RWPE2 (cell line): Measurements from ENCODE around the gene THSD7B.

ENCODE experiments used
- ATAC-seq: fragments of 200-7000 bp; cut with Tn5 transposase; 3 replicates; pipeline ENCODE4 v1.9.1; 2021; ENCODE audit warnings: low read depth
- DNase-seq: peaks from one replicate; pipeline ENCODE4 v3.0.0-alpha.2; 2020; ENCODE audit warnings: low spot score
- H3K27ac ChIP-seq: fragments of 450-650 bp; 2 replicates; pipeline ENCODE4 v1.5.1; 2017; ENCODE audit warnings: mild to moderate bottlenecking; ENCODE audit not compliant: poor library complexity, severe bottlenecking
- H3K27me3 ChIP-seq: fragments of 250-450 bp; sonication (Bioruptor Pico); 2 replicates; pipeline ENCODE4 v1.5.1; 2021; ENCODE audit warnings: mild to moderate bottlenecking, moderate library complexity; ENCODE audit not compliant: insufficient read depth, poor library complexity, severe bottlenecking
- H3K36me3 ChIP-seq: fragments of 250-450 bp; sonication (Bioruptor Pico); 2 replicates; pipeline ENCODE4 v1.5.1; 2020; ENCODE audit warnings: low read depth, mild to moderate bottlenecking, moderate library complexity
- H3K4me1 ChIP-seq: fragments of 250-450 bp; sonication (Bioruptor Pico); 2 replicates; pipeline ENCODE4 v1.5.1; 2021; ENCODE audit warnings: mild to moderate bottlenecking, moderate library complexity; ENCODE audit not compliant: insufficient read depth, poor library complexity, severe bottlenecking
- H3K4me3 ChIP-seq: fragments of 250-450 bp; sonication (Bioruptor Pico); 2 replicates; pipeline ENCODE4 v1.5.1; 2021; ENCODE audit warnings: mild to moderate bottlenecking, moderate library complexity; ENCODE audit not compliant: severe bottlenecking
- H3K9me3 ChIP-seq: fragments of 250-450 bp; sonication (Bioruptor Pico); 2 replicates; pipeline ENCODE4 v1.5.1; 2021; ENCODE audit warnings: mild to moderate bottlenecking, moderate library complexity; ENCODE audit not compliant: severe bottlenecking
- TF ChIP-seq, protein P1 (sequence below): fragments of 450-650 bp; IDR thresholded peaks from one replicate; pipeline ENCODE4 v1.5.1; 2017; ENCODE audit warnings: mild to moderate bottlenecking, moderate library complexity; ENCODE audit not compliant: poor library complexity, severe bottlenecking

THSD7B gene

GRCh38 chr2:137002896-137003295 is 237.6 kb downstream of the THSD7B start:
- Histone ChIP-seq H3K27me3 (no peaks in the 10 kb centered on the region), H3K36me3 (no peaks in the 10 kb centered on the region), H3K4me1 (no peaks in the 10 kb centered on the region), H3K27ac (no peak overlapping the region), H3K4me3 (no peak overlapping the region), H3K9me3 (no peaks in the 10 kb centered on the region)
- ATAC-seq: no peak
- no peak for DNase-seq
- TF ChIP-seq, protein P1, sequence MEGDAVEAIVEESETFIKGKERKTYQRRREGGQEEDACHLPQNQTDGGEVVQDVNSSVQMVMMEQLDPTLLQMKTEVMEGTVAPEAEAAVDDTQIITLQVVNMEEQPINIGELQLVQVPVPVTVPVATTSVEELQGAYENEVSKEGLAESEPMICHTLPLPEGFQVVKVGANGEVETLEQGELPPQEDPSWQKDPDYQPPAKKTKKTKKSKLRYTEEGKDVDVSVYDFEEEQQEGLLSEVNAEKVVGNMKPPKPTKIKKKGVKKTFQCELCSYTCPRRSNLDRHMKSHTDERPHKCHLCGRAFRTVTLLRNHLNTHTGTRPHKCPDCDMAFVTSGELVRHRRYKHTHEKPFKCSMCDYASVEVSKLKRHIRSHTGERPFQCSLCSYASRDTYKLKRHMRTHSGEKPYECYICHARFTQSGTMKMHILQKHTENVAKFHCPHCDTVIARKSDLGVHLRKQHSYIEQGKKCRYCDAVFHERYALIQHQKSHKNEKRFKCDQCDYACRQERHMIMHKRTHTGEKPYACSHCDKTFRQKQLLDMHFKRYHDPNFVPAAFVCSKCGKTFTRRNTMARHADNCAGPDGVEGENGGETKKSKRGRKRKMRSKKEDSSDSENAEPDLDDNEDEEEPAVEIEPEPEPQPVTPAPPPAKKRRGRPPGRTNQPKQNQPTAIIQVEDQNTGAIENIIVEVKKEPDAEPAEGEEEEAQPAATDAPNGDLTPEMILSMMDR: no peak

GRCh38 chr2:137005210-137005609 is 239.9 kb downstream of the THSD7B start:
- H3K9me3 ChIP-seq: no peaks in the 10 kb centered on the region
- DNase-seq: no peak
- TF ChIP-seq, protein P1: no peak

DNA sequence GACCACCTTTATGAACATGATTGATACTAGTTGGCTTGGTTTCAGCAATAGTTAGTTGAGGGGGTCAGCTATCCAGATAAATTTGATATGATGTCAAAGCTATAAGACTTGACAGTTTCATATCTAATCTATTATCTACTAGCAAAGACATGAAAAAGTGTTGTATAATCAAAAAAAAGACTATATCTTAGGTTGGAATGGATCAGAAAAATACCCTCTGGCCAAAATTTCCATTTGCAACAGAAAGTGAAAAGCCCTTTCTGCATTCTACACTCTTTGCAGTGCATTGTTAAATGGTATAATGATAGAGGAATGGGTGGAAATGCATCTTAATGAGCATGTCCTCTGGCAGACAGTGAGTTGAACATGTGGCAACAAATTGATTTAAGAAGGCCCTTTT is 242.6 kb downstream of the THSD7B start:
- Histone ChIP-seq H3K27ac (no peak overlapping the region), H3K4me1 (no peaks in the 10 kb centered on the region), H3K9me3 (no peaks in the 10 kb centered on the region), H3K36me3 (no peaks in the 10 kb centered on the region), H3K27me3 (no peaks in the 10 kb centered on the region), H3K4me3 (no peak overlapping the region)
- DNase-seq: no peak
- ATAC-seq: no peak
- TF ChIP-seq, protein P1: no peak

More at GRCh38 chr2:137005210-137005609, 239.9 kb downstream of the THSD7B start:
- Histone ChIP-seq H3K27me3 (no peaks in the 10 kb centered on the region), H3K4me3 (no peak overlapping the region), H3K36me3 (no peaks in the 10 kb centered on the region), H3K4me1 (no peaks in the 10 kb centered on the region), H3K27ac (no peak overlapping the region)
- ATAC-seq: no peak

DNA sequence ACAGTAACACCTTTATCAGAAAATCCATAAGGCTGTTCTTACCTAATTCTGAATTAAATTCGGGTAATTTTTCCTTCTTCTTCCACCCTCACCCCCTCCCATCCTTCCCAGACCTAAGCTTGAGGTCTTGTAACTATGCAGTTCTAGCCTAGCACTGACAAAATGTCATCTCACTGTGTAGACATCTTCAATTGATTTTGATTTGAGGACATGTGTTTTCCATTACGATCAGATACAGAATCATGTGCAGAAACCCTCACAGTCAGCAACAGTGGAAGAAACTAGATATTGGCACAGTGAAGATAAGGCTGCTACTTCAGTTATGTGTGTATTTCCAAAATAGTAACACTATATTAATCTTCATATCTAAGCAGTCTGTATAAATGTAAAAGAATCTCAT is 244.6 kb downstream of the THSD7B start:
- H3K27me3 ChIP-seq: no peaks in the 10 kb centered on the region
- H3K4me1 ChIP-seq: no peaks in the 10 kb centered on the region
- TF ChIP-seq, protein P1: no peak
- ATAC-seq (no peak), DNase-seq (no peak)
- no peaks in the 10 kb centered on the region for H3K9me3 ChIP-seq
- no peak overlapping the region for H3K4me3 ChIP-seq
- no peak overlapping the region for H3K27ac ChIP-seq
- H3K36me3 ChIP-seq: no peaks in the 10 kb centered on the region

DNA sequence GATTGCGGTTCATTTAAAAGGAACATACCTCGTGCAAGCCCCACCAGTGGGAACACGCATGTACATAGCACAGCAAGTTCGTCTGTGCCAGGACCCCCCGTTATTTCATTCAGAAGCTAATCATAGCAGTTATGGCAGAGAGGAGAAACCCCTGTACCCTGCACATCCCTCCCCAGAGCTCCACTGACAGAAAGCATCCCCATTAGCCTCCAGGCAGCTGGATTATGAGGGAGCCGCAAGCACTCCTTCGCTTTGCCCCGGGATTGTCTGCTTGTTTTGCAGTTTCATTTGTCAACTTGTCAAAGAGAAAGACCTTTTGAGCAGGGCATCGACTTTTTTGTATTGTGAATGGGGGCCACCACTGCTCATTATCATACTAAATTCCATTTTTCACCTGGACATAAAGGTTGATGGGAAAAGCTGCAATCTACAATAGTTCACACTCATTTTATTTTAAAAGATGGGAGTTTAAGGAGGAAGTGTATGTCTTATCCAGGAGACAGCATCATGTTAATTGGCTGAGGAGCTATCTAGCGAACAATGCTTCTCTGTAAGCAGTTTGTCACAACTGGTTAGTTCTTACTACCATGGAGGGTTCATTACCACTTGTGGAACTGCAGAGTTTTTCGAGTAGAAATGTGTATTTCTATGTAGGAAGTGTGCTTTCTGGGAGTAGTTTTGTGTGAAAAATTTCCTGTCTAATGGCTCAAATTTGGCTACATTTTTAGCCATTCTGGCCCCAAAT is 255.3 kb downstream of the THSD7B start:
- no peaks in the 10 kb centered on the region for H3K27me3 ChIP-seq
- H3K4me3 ChIP-seq: no peak overlapping the region
- H3K27ac ChIP-seq: no peak overlapping the region
- H3K36me3 ChIP-seq: no peaks in the 10 kb centered on the region
- ATAC-seq (no peak), DNase-seq (no peak)
- H3K9me3 ChIP-seq: no peaks in the 10 kb centered on the region
- TF ChIP-seq, protein P1: no peak
- H3K4me1 ChIP-seq: no peaks in the 10 kb centered on the region
